Smooth muscle cell (in vitro differentiated cells): ENCODE data around the gene EPB41L2. TPM values are rescaled to one million over a fixed set of nuclear protein-coding genes. Genes with fewer than 3 reads are reported as not detected.

Experiments
- DNase-seq: peaks from one replicate; lab custom pipeline; 2025; ENCODE audit not compliant: unreplicated experiment; lab: John Stamatoyannopoulos, UW
- H2AFZ ChIP-seq: fragments of 200-600 bp; sonication (generic); 2 replicates; pipeline ENCODE4 v1.6.0; 2016; ENCODE audit warnings: antibody characterized with exemption, low read depth, mild to moderate bottlenecking
- H3F3A ChIP-seq: fragments of 200-600 bp; sonication (generic); 2 replicates; pipeline ENCODE4 v1.6.0; 2017; ENCODE audit warnings: antibody characterized with exemption, low read depth
- H3K27ac ChIP-seq: fragments of 200-600 bp; sonication (generic); 2 replicates; pipeline ENCODE4 v1.5.1; 2016; ENCODE audit warnings: low read depth, mild to moderate bottlenecking
- H3K27me3 ChIP-seq: fragments of 200-600 bp; sonication (generic); 2 replicates; pipeline ENCODE4 v1.6.1; 2016; ENCODE audit warnings: low read depth, mild to moderate bottlenecking
- H3K36me3 ChIP-seq: fragments of 200-600 bp; sonication (generic); 2 replicates; pipeline ENCODE4 v1.5.1; 2016; ENCODE audit warnings: low read depth
- H3K4me1 ChIP-seq: fragments of 200-600 bp; sonication (generic); 2 replicates; pipeline ENCODE4 v1.5.1; 2016; ENCODE audit warnings: low read depth
- H3K4me2 ChIP-seq: fragments of 200-600 bp; sonication (generic); 2 replicates; pipeline ENCODE4 v1.6.0; 2016; ENCODE audit warnings: mild to moderate bottlenecking
- H3K4me3 ChIP-seq: fragments of 200-600 bp; sonication (generic); 2 replicates; pipeline ENCODE4 v1.5.1; 2016; ENCODE audit warnings: mild to moderate bottlenecking
- H3K79me2 ChIP-seq: fragments of 200-600 bp; sonication (generic); 2 replicates; pipeline ENCODE4 v1.6.0; 2016; ENCODE audit warnings: low read depth, mild to moderate bottlenecking
- H3K9ac ChIP-seq: fragments of 200-600 bp; sonication (generic); 2 replicates; pipeline ENCODE4 v1.6.0; 2016; ENCODE audit warnings: low read depth
- H3K9me3 ChIP-seq: fragments of 200-600 bp; sonication (generic); replicated peaks from 2 replicates; pipeline ENCODE4 v1.5.1; 2016; ENCODE audit warnings: low read depth
- H4K20me1 ChIP-seq: fragments of 200-600 bp; sonication (generic); 2 replicates; pipeline ENCODE4 v1.6.0; 2016; ENCODE audit warnings: low read depth
- WGBS: methylation state at CpG from one replicate; pipeline ENCODE4 v1.1.7; 2016; ENCODE audit warnings: low lambda C conversion rate; 5-methylcytosine and 5-hydroxymethylcytosine counted together
- polyA plus RNA-seq: library from polyadenylated mRNA; unstranded; fragments of >200 nt; fragmentation: Nextera tagmentation; extraction: Ambion mirVana; gene quantifications from 2 replicates; pipeline ENCODE4 v1.2.1, GENCODE V29; 2016
- total RNA-seq: library from RNA; depleted of rRNA; stranded (reverse); fragments of >200 nt; gene quantifications from 2 replicates; pipeline ENCODE4 v1.2.3, GENCODE V29; 2014
- TF ChIP-seq, protein P1 (sequence below): fragments of 200-600 bp; sonication (generic); IDR thresholded peaks from 2 replicates; pipeline ENCODE4 v1.5.1; 2017; ENCODE audit warnings: borderline replicate concordance, mild to moderate bottlenecking, antibody characterized with exemption; ENCODE audit not compliant: insufficient read depth, poor library complexity, severe bottlenecking

Gene EPB41L2
- total and polyA plus RNA-seq, 2 experiments from 2014 or later = 40.2 to 44.6 TPM

DNA sequence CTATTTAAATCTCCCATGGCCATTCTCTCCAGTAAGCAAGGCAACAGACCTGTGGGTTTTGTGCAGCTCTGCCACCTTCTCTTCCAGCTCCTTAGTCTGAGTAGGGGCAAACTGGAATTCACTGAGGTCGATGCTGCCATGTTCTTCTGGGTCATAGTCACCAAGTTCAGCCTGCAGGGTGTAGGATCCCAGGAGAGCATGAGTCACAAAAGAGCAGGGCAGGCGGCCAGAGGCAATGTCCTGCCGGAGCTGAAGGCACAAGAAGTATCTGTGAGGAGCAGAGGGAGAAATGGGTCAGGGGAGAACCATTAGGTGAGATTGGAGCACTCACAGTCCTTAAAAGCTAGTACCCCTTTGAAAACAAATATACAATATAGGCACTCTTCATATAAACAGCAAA lies 162.1 kb downstream of the EPB41L2 start:
- Histone ChIP-seq H3K9me3 (no peaks in the 10 kb centered on the region), H3K4me1 (peaks cover 4% of the 10 kb centered on the region), H3F3A (no peaks in the 10 kb centered on the region), H3K9ac (no peak overlapping the region), H3K4me3 (no peak overlapping the region), H3K36me3 (peaks cover 3% of the 10 kb centered on the region), H3K27me3 (no peaks in the 10 kb centered on the region), H4K20me1 (no peaks in the 10 kb centered on the region), H3K79me2 (no peaks in the 10 kb centered on the region), H2AFZ (no peak overlapping the region), H3K4me2 (no peak overlapping the region), H3K27ac (no peak overlapping the region)
- WGBS = 62% methylated on average over 3 of the region's 3 CpGs
- no peak for DNase-seq
- TF ChIP-seq, protein P1, sequence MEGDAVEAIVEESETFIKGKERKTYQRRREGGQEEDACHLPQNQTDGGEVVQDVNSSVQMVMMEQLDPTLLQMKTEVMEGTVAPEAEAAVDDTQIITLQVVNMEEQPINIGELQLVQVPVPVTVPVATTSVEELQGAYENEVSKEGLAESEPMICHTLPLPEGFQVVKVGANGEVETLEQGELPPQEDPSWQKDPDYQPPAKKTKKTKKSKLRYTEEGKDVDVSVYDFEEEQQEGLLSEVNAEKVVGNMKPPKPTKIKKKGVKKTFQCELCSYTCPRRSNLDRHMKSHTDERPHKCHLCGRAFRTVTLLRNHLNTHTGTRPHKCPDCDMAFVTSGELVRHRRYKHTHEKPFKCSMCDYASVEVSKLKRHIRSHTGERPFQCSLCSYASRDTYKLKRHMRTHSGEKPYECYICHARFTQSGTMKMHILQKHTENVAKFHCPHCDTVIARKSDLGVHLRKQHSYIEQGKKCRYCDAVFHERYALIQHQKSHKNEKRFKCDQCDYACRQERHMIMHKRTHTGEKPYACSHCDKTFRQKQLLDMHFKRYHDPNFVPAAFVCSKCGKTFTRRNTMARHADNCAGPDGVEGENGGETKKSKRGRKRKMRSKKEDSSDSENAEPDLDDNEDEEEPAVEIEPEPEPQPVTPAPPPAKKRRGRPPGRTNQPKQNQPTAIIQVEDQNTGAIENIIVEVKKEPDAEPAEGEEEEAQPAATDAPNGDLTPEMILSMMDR = no peak

DNA sequence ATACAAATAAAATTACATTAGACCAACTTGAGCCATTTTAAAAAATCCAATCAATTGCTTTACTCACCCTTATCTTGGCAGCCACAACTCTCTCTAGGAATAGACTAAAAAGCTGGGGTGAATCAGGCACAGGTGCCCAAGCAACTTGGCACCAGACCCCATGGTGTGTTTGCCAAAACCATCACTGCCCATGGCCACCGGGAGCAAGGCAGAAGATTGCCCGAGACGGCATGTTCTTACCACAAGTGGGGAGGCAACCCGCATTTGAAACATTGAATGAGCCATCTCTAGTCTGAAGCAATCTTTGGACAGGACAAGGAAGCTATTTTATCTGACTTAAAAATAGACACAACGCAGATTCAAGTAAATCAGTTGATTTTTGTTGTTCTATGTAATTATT lies 166.8 kb downstream of the EPB41L2 start:
- Histone ChIP-seq H3K9ac (no peak overlapping the region), H3K27me3 (no peaks in the 10 kb centered on the region), H3F3A (no peaks in the 10 kb centered on the region), H2AFZ (no peak overlapping the region), H3K27ac (no peak overlapping the region), H3K9me3 (no peaks in the 10 kb centered on the region), H3K4me3 (no peak overlapping the region), H3K36me3 (peaks cover 6% of the 10 kb centered on the region), H3K4me2 (no peak overlapping the region), H3K4me1 (no peaks in the 10 kb centered on the region), H4K20me1 (no peaks in the 10 kb centered on the region), H3K79me2 (no peaks in the 10 kb centered on the region)
- 98% methylated on average over 5 of the region's 5 CpGs for WGBS
- DNase-seq = no peak
- TF ChIP-seq, protein P1 = no peak

DNA sequence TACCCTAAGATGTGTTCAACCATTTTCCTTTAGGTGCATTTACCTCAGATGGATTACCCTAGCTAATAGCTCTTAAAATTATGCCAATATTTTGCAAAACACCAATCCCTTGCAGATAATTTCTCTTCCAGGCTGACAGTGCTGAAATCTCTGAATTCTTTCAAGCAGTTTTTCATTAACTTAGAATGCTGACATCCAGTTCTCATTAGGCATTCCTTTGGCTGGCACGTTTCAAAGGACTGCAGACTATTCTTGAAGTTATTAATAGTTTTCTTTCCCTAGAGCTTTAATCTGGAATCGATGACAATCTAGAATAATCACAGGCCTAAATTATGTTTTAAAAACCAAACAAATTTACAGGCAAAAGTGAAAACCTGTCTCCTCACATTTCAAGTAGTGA lies 167.5 kb downstream of the EPB41L2 start:
- TF ChIP-seq, protein P1 = no peak
- Histone ChIP-seq H3K4me3 (no peak overlapping the region), H2AFZ (no peak overlapping the region), H3K4me1 (no peaks in the 10 kb centered on the region), H3K4me2 (no peak overlapping the region), H3K27ac (no peak overlapping the region), H3K9ac (no peak overlapping the region), H3F3A (no peaks in the 10 kb centered on the region), H3K36me3 (peaks cover 6% of the 10 kb centered on the region), H3K9me3 (no peaks in the 10 kb centered on the region), H3K27me3 (no peaks in the 10 kb centered on the region), H3K79me2 (no peaks in the 10 kb centered on the region), H4K20me1 (no peaks in the 10 kb centered on the region)
- DNase-seq = no peak
- WGBS = 85% methylated on average over 2 of the region's 2 CpGs

DNA sequence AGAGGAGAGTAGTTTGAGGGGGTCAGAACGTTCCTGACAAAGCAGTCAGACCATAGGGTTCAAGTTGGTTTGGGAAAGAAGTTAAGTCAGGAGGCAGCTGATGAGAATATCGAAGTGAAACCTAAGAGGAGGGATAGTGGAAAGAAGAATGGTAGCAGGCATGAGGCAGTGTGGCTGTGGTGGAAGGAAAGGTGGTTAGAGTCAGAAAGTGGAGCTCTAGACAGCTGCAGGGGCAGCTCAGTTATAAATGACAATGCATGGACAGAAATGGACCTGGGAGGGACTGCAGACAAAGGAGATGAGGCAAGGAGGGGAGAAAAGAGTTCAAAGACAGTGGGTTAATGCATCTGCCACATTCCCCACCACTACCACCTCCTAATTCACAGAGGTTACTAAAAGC lies 169.3 kb downstream of the EPB41L2 start:
- H3K4me1 ChIP-seq = no peaks in the 10 kb centered on the region
- H2AFZ ChIP-seq = no peak overlapping the region
- TF ChIP-seq, protein P1 = no peak
- no peaks in the 10 kb centered on the region for H3K79me2 ChIP-seq
- WGBS = 95% methylated on average over 2 of the region's 2 CpGs
- H3K36me3 ChIP-seq = peaks cover 12% of the 10 kb centered on the region
- no peaks in the 10 kb centered on the region for H4K20me1 ChIP-seq
- DNase-seq = no peak
- no peaks in the 10 kb centered on the region for H3F3A ChIP-seq
- H3K9ac ChIP-seq = no peak overlapping the region
- H3K4me2 ChIP-seq = no peak overlapping the region
- no peaks in the 10 kb centered on the region for H3K9me3 ChIP-seq
- H3K27me3 ChIP-seq = no peaks in the 10 kb centered on the region
- H3K27ac ChIP-seq = no peak overlapping the region
- H3K4me3 ChIP-seq = no peak overlapping the region
